ENCODE measurements around the gene KRT80. TPM values are rescaled to one million over a fixed set of nuclear protein-coding genes. Genes with fewer than 3 reads are reported as not detected.

Gene KRT80
- total and polyA plus RNA-seq, 2 experiments from 2014 or later = not detected

- H4K20me1 ChIP-seq (replicated peaks; ENCODE audit: insufficient read depth) = no peaks in the 10 kb centered on the region
- no peak for TF ChIP-seq ZNF114 (CRISPR knock-in tag; IDR thresholded peaks at IDR 0.05)
- TF ChIP-seq POLR2AphosphoS5 (IDR thresholded peaks at IDR 0.05; ENCODE audit: low read depth) = no peak
- TF ChIP-seq CREB1 (CRISPR knock-in tag; IDR thresholded peaks at IDR 0.05; ENCODE audit: low read depth) = no peak
- TF ChIP-seq STAT1 (IDR thresholded peaks at IDR 0.05; ENCODE audit: unreplicated experiment) = no peak
- no peak for TF ChIP-seq JUNB (IDR thresholded peaks at IDR 0.05; ENCODE audit: unreplicated experiment)
- no peaks in the 10 kb centered on the region for H3K9me3 Mint-ChIP-seq
- H3K27me3 ChIP-seq (ENCODE audit: insufficient read depth) = peaks cover 37% of the 10 kb centered on the region
- peak; percentile 13 for DNase-seq (ENCODE audit: low spot score)
- peak overlapping the region; percentile 90 for H3K4me2 ChIP-seq
- peaks cover 37% of the 10 kb centered on the region for H3K4me1 ChIP-seq (ENCODE audit: insufficient read depth)
- H3K4me1 Mint-ChIP-seq = peaks cover 59% of the 10 kb centered on the region
- H3K27ac Mint-ChIP-seq = no peak overlapping the region
- no peaks in the 10 kb centered on the region for H3K36me3 ChIP-seq (ENCODE audit: insufficient read depth)
- H3K4me3 Mint-ChIP-seq = peak overlapping the region; percentile 45
- peak overlapping the region; percentile 65 for H3K4me3 ChIP-seq
- peaks cover 5% of the 10 kb centered on the region for H3K36me3 Mint-ChIP-seq (ENCODE audit: low read depth)
- ATAC-seq = peak; percentile 7
- H3F3A ChIP-seq (replicated peaks; ENCODE audit: low read depth) = no peaks in the 10 kb centered on the region
- no peaks in the 10 kb centered on the region for H3K79me2 ChIP-seq (replicated peaks; ENCODE audit: insufficient read depth)
- H2AFZ ChIP-seq = no peak overlapping the region
- no peak overlapping the region for H3K27ac ChIP-seq (ENCODE audit: low read depth)
- peaks cover 46% of the 10 kb centered on the region for H3K27me3 Mint-ChIP-seq (ENCODE audit: insufficient read depth, low read depth, poor library complexity)
- 0 out of 2 replicates have a peak, but pooled peaks cover 5% of the 10 kb centered on the region for H3K9me2 ChIP-seq (ENCODE audit: insufficient read depth)
Measured at GRCh38 chr12:52234223-52234810, 42.5 kb upstream of the KRT80 start.

GRCh38 chr12:52233462-52234207, 41.8 kb upstream of the KRT80 start:
- Mint-ChIP-seq H3K27me3 (ENCODE audit: insufficient read depth, low read depth, poor library complexity) (peaks cover 45% of the 10 kb centered on the region), H3K36me3 (ENCODE audit: low read depth) (peaks cover 5% of the 10 kb centered on the region), H3K4me1 (peaks cover 55% of the 10 kb centered on the region), H3K27ac (no peak overlapping the region), H3K4me3 (peak overlapping the region; percentile 79), H3K9me3 (no peaks in the 10 kb centered on the region)
- H4K20me1 ChIP-seq (replicated peaks; ENCODE audit: insufficient read depth) = no peaks in the 10 kb centered on the region
- peak; percentile 68 for ATAC-seq
- peaks cover 37% of the 10 kb centered on the region for H3K4me1 ChIP-seq (ENCODE audit: insufficient read depth)
- DNase-seq (ENCODE audit: low spot score) = peak; percentile 49
- no peaks in the 10 kb centered on the region for H3K36me3 ChIP-seq (ENCODE audit: insufficient read depth)
- H3K27me3 ChIP-seq (ENCODE audit: insufficient read depth) = peaks cover 37% of the 10 kb centered on the region
- no peaks in the 10 kb centered on the region for H3K79me2 ChIP-seq (replicated peaks; ENCODE audit: insufficient read depth)
- peak overlapping the region; percentile 97 for H2AFZ ChIP-seq
- no peak overlapping the region for H3K27ac ChIP-seq (ENCODE audit: low read depth)
- peak overlapping the region; percentile 65 for H3K4me3 ChIP-seq
- H3F3A ChIP-seq (replicated peaks; ENCODE audit: low read depth) = no peaks in the 10 kb centered on the region
- H3K9me2 ChIP-seq (ENCODE audit: insufficient read depth) = 0 out of 2 replicates have a peak, but pooled peaks cover 5% of the 10 kb centered on the region
- peak overlapping the region; percentile 90 for H3K4me2 ChIP-seq
- TF ChIP-seq ZNF114 (CRISPR knock-in tag; IDR thresholded peaks at IDR 0.05) (no peak), POLR2AphosphoS5 (IDR thresholded peaks at IDR 0.05; ENCODE audit: low read depth) (no peak), STAT1 (IDR thresholded peaks at IDR 0.05; ENCODE audit: unreplicated experiment) (no peak), NANOG (IDR thresholded peaks at IDR 0.05; ENCODE audit: borderline replicate concordance) (no peak), EZH2phosphoT487 (IDR thresholded peaks at IDR 0.05; ENCODE audit: unreplicated experiment) (no peak), CTCF (conservative IDR thresholded peaks at IDR 0.05; ENCODE audit: low read depth in 2 of 2) (no peak), EZH2 (IDR thresholded peaks at IDR 0.05; ENCODE audit: low read depth, unreplicated experiment) (no peak), CREB1 (CRISPR knock-in tag; IDR thresholded peaks at IDR 0.05; ENCODE audit: low read depth) (no peak), ZNF331 (CRISPR knock-in tag; IDR thresholded peaks at IDR 0.05; ENCODE audit: low read depth) (no peak), REST (IDR thresholded peaks at IDR 0.05; ENCODE audit: unreplicated experiment) (no peak), JUNB (IDR thresholded peaks at IDR 0.05; ENCODE audit: unreplicated experiment) (no peak)

All from GM23338 (cell line).